GM12878 (cell line): Measurements from ENCODE around the gene MYBPC2. TPM values are rescaled to one million over a fixed set of nuclear protein-coding genes. Genes with fewer than 3 reads are reported as not detected.

Experiments used
- ATAC-seq: fragments of 200-7000 bp; cut with Tn5 transposase; 3 replicates; pipeline ENCODE4 v1.9.1; 2020; ENCODE audit warnings: mild to moderate bottlenecking, moderate library complexity
- BruUV-seq: library from RNA; stranded (reverse); fragments of 400-500 nt; replicated peaks from 2 replicates; lab custom pipeline; 2021; lab: Mats Ljungman, UMichigan
- CTCF ChIA-PET: fragments of 300-600 bp; sonication (Branson Sonifier 250); formaldehyde crosslinking; extraction: SDS; loops from one replicate; lab custom pipeline; 2021; ENCODE audit warnings: inconsistent platforms; lab: Yijun Ruan, JAX
- POLR2A ChIA-PET: fragments of 350-600 bp; formaldehyde crosslinking; extraction: SDS; loops from one replicate; lab custom pipeline; 2021; ENCODE audit warnings: inconsistent platforms; lab: Charles Lee
- RAD21 ChIA-PET: fragments of 300-600 bp; sonication (Branson Sonifier 250); formaldehyde crosslinking; loops from one replicate; lab custom pipeline; 2023; ENCODE audit warnings: antibody characterized with exemption; ENCODE audit not compliant: unreplicated experiment; lab: Charles Lee
- SMC1A ChIA-PET: fragments of 300-600 bp; sonication (Branson Sonifier 250); formaldehyde crosslinking; loops from one replicate; lab custom pipeline; 2023; ENCODE audit not compliant: unreplicated experiment, uncharacterized antibody; lab: Charles Lee
- DNase-seq: peaks from one replicate; pipeline ENCODE4 v3.0.0-alpha.2; 2011; ENCODE audit warnings: low read depth, low spot score
- FAIRE-seq: peaks from 3 replicates; lab custom pipeline; 2011; peaks lifted over from hg19 to GRCh38; lab: Jason Lieb, UNC
- H2AFZ ChIP-seq: 2 replicates; pipeline ENCODE4 v1.6.0; 2011; ENCODE audit warnings: low read depth, low read length, control low read depth; ENCODE audit not compliant: control insufficient read depth
- H3K27ac ChIP-seq: 2 replicates; pipeline ENCODE4 v1.5.1; 2011; ENCODE audit warnings: control low read depth; ENCODE audit not compliant: control insufficient read depth, insufficient read depth
- H3K27me3 ChIP-seq, 2 experiments: replicated peaks in 1 of 2; 2 replicates each; pipeline versions ENCODE4 v1.6.0 to v1.6.1; 2011; ENCODE audit warnings: low read length in 1 of 2; ENCODE audit not compliant: control insufficient read depth in 2 of 2, insufficient read depth in 2 of 2
- H3K36me3 ChIP-seq, 2 experiments: 2 replicates each; pipeline ENCODE4 v1.5.1; 2011; ENCODE audit warnings: low read length in 1 of 2; ENCODE audit not compliant: control insufficient read depth in 2 of 2, insufficient read depth in 2 of 2
- H3K4me1 ChIP-seq: 2 replicates; pipeline ENCODE4 v1.6.1; 2011; ENCODE audit warnings: mild to moderate bottlenecking, low read length, moderate library complexity, mixed read lengths; ENCODE audit not compliant: control insufficient read depth, insufficient read depth
- H3K4me2 ChIP-seq: 2 replicates; pipeline ENCODE4 v1.6.0; 2011; ENCODE audit warnings: control low read depth; ENCODE audit not compliant: control insufficient read depth, insufficient read depth
- H3K4me3 ChIP-seq: fragments of 200-600 bp; sonication (generic); 2 replicates; pipeline ENCODE4 v1.5.1; 2016
- H3K79me2 ChIP-seq: 2 replicates; pipeline ENCODE4 v1.6.0; 2011; ENCODE audit warnings: low read length; ENCODE audit not compliant: control insufficient read depth, insufficient read depth
- H3K9ac ChIP-seq: 2 replicates; pipeline ENCODE4 v1.8.0; 2011; ENCODE audit warnings: low read length, control low read depth, mixed read lengths; ENCODE audit not compliant: control insufficient read depth, insufficient read depth
- H3K9me3 ChIP-seq: replicated peaks from 3 replicates; pipeline ENCODE4 v1.5.1; 2011; ENCODE audit warnings: mild to moderate bottlenecking, low read length; ENCODE audit not compliant: control insufficient read depth, insufficient read depth
- H4K20me1 ChIP-seq: 2 replicates; pipeline ENCODE4 v1.6.0; 2011; ENCODE audit not compliant: control insufficient read depth, insufficient read depth
- SMAD5 ChIP-seq: IDR thresholded peaks from 2 replicates; pipeline ENCODE4 v1.6.1; 2016; ENCODE audit warnings: antibody characterized with exemption, low read depth
- ZNF24 ChIP-seq: fragments of 450-650 bp; IDR thresholded peaks from 2 replicates; pipeline ENCODE4 v1.6.1; 2017; ENCODE audit warnings: antibody characterized with exemption, mild to moderate bottlenecking
- WGBS: methylation state at CpG from one replicate; pipeline ENCODE4 v1.1.6; 2016; ENCODE audit warnings: low lambda C conversion rate; ENCODE audit not compliant: insufficient replicate concordance, insufficient coverage; ENCODE audit errors: missing lambda C conversion rate; 5-methylcytosine and 5-hydroxymethylcytosine counted together
- in situ Hi-C: fragments of 300-500 bp; cut with MboI; formaldehyde crosslinking; loops from 9 replicates; pipeline ENCODE4 v1.14.3; 2018; ENCODE audit warnings: mixed read lengths
- intact Hi-C: fragments of 100-400 bp; cut with micrococcal nuclease; formaldehyde crosslinking; loops from one replicate; pipeline ENCODE4 v1.14.2; 2022; ENCODE audit not compliant: unreplicated experiment
- polyA plus RNA-seq, 11 experiments: library from polyadenylated mRNA; depleted of rRNA in 4 of 11; unstranded in 6 of 11; stranded (reverse) in 5 of 11; fragments of >200 nt; fragmentation: Nextera tagmentation in 4 of 11; fragmentation: Illumina TruSeq in 1 of 11; extraction: Ambion mirVana in 4 of 11; extraction: Trizol in 1 of 11; gene quantifications; 1 replicate in 1 of 11; 2 replicates in 10 of 11; pipeline versions ENCODE4 v1.2.1 to v1.2.3, GENCODE V29; 2011 to 2016; ENCODE audit warnings: inconsistent platforms in 2 of 11, missing spikeins in 2 of 11, low read depth in 1 of 11
- total RNA-seq, 4 experiments: library from RNA; depleted of rRNA in 3 of 4; stranded (reverse); fragments of >200 nt in 3 of 4; fragmentation: Illumina TruSeq in 1 of 4; extraction: Trizol in 1 of 4; gene quantifications; 2 replicates each; pipeline versions ENCODE4 v1.2.1 to v1.2.3, GENCODE V29; 2013 to 2021
- TF ChIP-seq, protein P1 (sequence below): IDR thresholded peaks from 2 replicates; pipeline ENCODE4 v1.6.1; 2011; ENCODE audit warnings: borderline replicate concordance, low read depth, mild to moderate bottlenecking, moderate library complexity, low read length; ENCODE audit not compliant: insufficient read depth, poor library complexity, severe bottlenecking
- TF ChIP-seq, protein P2 (sequence below): IDR thresholded peaks from 2 replicates; pipeline ENCODE4 v1.6.1; 2012; ENCODE audit warnings: mild to moderate bottlenecking, low read depth, low read length
- TF ChIP-seq, protein P3 (sequence below): fragments of 450-650 bp; IDR thresholded peaks from 2 replicates; pipeline ENCODE4 v1.6.1; 2016; ENCODE audit warnings: mild to moderate bottlenecking, moderate library complexity, borderline replicate concordance

The MYBPC2 gene
- total and polyA plus RNA-seq, 10 of the 15 experiments (the other 5 are each of a cell fraction or from before 2014, with no cell fraction given), result 0.09 to 2.6 (median 0.61) TPM

DNA sequence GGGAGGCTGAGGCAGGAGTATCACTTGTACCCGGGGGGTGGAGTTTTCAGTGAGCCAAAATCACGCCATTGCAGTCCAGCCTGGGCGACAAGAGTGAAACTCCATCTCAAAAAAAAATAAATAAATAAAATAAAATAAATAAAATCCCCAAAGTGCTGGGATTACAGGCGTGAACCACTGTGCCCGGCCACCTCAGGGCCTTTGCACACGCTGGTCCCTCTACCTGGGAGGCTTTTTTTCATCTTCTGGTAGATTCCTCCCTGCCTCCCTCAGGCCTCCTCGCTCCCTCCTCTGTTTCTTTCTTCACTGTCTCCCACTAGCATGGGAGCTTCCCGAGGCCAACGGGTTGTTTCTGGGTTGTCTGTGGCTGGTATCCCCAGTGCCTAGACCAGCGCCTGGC, 15.1 kb downstream of the MYBPC2 start:
- Histone ChIP-seq H3K4me2 (no peak overlapping the region), H3K9ac (no peak overlapping the region), H3K79me2 (no peaks in the 10 kb centered on the region), H2AFZ (no peak overlapping the region), H3K27me3 (no peaks in the 10 kb centered on the region), H3K9me3 (no peaks in the 10 kb centered on the region), H3K27ac (no peak overlapping the region), H3K4me3 (no peak overlapping the region), H4K20me1 (no peaks in the 10 kb centered on the region), H3K36me3 (no peaks in the 10 kb centered on the region), H3K4me1 (no peaks in the 10 kb centered on the region)
- intact Hi-C loops, result no loop called here
- DNase-seq (no peak), ATAC-seq (no peak), FAIRE-seq (no peak)
- no peak for TF ChIP-seq ZNF24
- TF ChIP-seq, protein P1, sequence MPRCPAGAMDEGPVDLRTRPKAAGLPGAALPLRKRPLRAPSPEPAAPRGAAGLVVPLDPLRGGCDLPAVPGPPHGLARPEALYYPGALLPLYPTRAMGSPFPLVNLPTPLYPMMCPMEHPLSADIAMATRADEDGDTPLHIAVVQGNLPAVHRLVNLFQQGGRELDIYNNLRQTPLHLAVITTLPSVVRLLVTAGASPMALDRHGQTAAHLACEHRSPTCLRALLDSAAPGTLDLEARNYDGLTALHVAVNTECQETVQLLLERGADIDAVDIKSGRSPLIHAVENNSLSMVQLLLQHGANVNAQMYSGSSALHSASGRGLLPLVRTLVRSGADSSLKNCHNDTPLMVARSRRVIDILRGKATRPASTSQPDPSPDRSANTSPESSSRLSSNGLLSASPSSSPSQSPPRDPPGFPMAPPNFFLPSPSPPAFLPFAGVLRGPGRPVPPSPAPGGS, result no peak
- TF ChIP-seq, protein P2, sequence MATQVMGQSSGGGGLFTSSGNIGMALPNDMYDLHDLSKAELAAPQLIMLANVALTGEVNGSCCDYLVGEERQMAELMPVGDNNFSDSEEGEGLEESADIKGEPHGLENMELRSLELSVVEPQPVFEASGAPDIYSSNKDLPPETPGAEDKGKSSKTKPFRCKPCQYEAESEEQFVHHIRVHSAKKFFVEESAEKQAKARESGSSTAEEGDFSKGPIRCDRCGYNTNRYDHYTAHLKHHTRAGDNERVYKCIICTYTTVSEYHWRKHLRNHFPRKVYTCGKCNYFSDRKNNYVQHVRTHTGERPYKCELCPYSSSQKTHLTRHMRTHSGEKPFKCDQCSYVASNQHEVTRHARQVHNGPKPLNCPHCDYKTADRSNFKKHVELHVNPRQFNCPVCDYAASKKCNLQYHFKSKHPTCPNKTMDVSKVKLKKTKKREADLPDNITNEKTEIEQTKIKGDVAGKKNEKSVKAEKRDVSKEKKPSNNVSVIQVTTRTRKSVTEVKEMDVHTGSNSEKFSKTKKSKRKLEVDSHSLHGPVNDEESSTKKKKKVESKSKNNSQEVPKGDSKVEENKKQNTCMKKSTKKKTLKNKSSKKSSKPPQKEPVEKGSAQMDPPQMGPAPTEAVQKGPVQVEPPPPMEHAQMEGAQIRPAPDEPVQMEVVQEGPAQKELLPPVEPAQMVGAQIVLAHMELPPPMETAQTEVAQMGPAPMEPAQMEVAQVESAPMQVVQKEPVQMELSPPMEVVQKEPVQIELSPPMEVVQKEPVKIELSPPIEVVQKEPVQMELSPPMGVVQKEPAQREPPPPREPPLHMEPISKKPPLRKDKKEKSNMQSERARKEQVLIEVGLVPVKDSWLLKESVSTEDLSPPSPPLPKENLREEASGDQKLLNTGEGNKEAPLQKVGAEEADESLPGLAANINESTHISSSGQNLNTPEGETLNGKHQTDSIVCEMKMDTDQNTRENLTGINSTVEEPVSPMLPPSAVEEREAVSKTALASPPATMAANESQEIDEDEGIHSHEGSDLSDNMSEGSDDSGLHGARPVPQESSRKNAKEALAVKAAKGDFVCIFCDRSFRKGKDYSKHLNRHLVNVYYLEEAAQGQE, result no peak
- TF ChIP-seq SMAD5, result no peak
- TF ChIP-seq, protein P3, sequence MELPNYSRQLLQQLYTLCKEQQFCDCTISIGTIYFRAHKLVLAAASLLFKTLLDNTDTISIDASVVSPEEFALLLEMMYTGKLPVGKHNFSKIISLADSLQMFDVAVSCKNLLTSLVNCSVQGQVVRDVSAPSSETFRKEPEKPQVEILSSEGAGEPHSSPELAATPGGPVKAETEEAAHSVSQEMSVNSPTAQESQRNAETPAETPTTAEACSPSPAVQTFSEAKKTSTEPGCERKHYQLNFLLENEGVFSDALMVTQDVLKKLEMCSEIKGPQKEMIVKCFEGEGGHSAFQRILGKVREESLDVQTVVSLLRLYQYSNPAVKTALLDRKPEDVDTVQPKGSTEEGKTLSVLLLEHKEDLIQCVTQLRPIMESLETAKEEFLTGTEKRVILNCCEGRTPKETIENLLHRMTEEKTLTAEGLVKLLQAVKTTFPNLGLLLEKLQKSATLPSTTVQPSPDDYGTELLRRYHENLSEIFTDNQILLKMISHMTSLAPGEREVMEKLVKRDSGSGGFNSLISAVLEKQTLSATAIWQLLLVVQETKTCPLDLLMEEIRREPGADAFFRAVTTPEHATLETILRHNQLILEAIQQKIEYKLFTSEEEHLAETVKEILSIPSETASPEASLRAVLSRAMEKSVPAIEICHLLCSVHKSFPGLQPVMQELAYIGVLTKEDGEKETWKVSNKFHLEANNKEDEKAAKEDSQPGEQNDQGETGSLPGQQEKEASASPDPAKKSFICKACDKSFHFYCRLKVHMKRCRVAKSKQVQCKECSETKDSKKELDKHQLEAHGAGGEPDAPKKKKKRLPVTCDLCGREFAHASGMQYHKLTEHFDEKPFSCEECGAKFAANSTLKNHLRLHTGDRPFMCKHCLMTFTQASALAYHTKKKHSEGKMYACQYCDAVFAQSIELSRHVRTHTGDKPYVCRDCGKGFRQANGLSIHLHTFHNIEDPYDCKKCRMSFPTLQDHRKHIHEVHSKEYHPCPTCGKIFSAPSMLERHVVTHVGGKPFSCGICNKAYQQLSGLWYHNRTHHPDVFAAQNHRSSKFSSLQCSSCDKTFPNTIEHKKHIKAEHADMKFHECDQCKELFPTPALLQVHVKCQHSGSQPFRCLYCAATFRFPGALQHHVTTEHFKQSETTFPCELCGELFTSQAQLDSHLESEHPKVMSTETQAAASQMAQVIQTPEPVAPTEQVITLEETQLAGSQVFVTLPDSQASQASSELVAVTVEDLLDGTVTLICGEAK, result no peak
- BruUV-seq, result no TSS peak
- in situ Hi-C loops, result no loop called here
- CTCF ChIA-PET, result interaction anchor here (0.8 kb wide), 1 partner anchor 81 kb away, joined by 4 read pairs; no protein-coding TSS in a partner anchor
- SMC1A ChIA-PET, result interaction anchor here (1.2 kb wide), 1 partner anchor 82 kb away, joined by 3 read pairs; no protein-coding TSS in a partner anchor
- POLR2A ChIA-PET, result interaction anchor here (1.0 to 1.2 kb wide), 2 partner anchors 12 to 72 kb away, joined by 3 read pairs; partner anchors contain the start of gene NR1H2
- WGBS, result 57% methylated on average over 10 of the region's 10 CpGs
- RAD21 ChIA-PET, result no interaction called here
